Peyer's patch (tissue), 4 donors: ENCODE results near the gene DSN1. TPM values are rescaled to one million over a fixed set of nuclear protein-coding genes. Genes with fewer than 3 reads are reported as not detected.

Experiments
- DNase-seq, 3 donors: peaks; one replicate each; pipeline ENCODE4 v3.0.0-alpha.2; 2017 to 2019
- H3K27ac ChIP-seq, 4 donors: fragments of 200-600 bp; sonication (generic); one replicate each; pipeline ENCODE4 v1.5.1; 2016 to 2019
- H3K27me3 ChIP-seq, 2 donors: fragments of 200-600 bp; sonication (generic); one replicate each; pipeline ENCODE4 v1.5.1; 2019
- H3K36me3 ChIP-seq, 3 donors: fragments of 200-600 bp; sonication (generic); one replicate each; pipeline ENCODE4 v1.5.1; 2016 to 2019
- H3K4me1 ChIP-seq, 4 donors: fragments of 200-600 bp; sonication (generic); one replicate each; pipeline ENCODE4 v1.5.1; 2016 to 2019
- H3K4me3 ChIP-seq, 4 donors: fragments of 200-600 bp; sonication (generic); 1 replicate in 3 of 4; 2 replicates in 1 of 4; pipeline ENCODE4 v1.5.1; 2016 to 2019; ENCODE audit warnings: mild to moderate bottlenecking in 1 of 4
- H3K9me3 ChIP-seq, 4 donors: fragments of 200-600 bp; sonication (generic); one replicate each; pipeline ENCODE4 v1.5.1; 2016 to 2019; ENCODE audit warnings: mild to moderate bottlenecking in 1 of 4
- POLR2A ChIP-seq, 2 donors: fragments of 450-650 bp; IDR thresholded peaks; one replicate each; pipeline ENCODE4 v1.5.1; 2017; ENCODE audit warnings: antibody characterized with exemption in 2 of 2, mild to moderate bottlenecking in 2 of 2, moderate library complexity in 2 of 2
- total RNA-seq, 4 donors: library from RNA; depleted of rRNA; stranded (reverse); fragments of >200 nt; gene quantifications; one replicate each; pipeline ENCODE4 v1.1.0, GENCODE V29; 2016
- TF ChIP-seq, protein P1 (sequence below), 6 experiments: fragments of 450-650 bp in 4 of 6; fragments of 200-600 bp in 2 of 6; sonication (generic) in 1 of 6; IDR thresholded peaks; one replicate each; pipeline ENCODE4 v1.5.1; 2017 to 2019; ENCODE audit warnings: antibody characterized with exemption in 6 of 6, mild to moderate bottlenecking in 3 of 6, moderate library complexity in 1 of 6

The DSN1 gene
- total RNA-seq, 4 donors from 2014 or later: 7.5 to 26.4 (median 13.3) TPM

DNA sequence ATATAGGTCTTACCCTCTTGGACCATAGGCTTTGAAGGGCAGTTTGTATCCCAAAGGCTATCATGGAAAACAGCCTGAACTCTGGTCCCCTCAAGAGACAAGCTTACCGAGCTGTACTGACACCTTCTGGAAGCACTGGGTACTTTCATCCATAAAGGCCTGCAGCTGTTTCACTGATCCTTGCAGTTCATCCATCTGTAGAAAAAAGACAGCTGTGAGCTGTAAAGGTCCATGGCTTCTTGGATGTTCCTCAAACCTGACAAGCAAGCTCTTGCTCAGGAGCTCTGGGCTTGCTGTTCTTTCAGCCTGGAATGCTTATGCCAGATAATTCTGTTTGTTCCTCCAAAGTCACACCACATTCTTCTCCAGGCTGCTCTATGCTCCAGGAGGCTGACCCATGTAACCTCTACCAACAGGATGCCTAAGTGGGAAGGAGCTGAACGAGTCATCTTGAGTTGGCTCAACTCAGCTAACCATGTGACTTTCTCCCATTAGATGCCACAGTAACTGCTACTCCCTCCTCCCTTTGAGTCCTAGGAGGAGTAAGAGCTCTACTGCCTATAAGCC lies 18.8 kb downstream of the DSN1 start:
- peaks cover 0 to 34% (median 0%) of the 10 kb centered on the region in 3 donors for H3K36me3 ChIP-seq

DNA sequence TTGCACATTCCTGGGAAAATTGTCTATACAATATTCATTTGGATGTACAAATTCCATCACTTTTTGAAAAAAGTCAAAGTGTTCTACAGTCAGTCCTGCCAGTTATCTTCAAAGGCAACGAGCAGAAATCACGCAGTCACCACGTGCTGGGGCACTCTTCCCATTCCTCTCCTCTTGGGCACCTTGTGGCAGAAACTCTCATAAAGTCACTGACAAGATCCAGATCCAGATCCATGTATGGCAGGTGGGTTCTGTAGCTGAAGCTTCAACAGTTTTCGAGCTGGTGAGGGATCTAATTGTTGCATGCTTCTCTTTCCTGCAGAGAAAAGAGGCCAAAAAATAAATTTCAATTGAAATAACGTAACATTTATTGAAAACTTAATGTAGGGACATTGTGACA lies 21.0 kb downstream of the DSN1 start:
- H3K27me3 ChIP-seq: no peaks in the 10 kb centered on the region
- DNase-seq: no peak
- H3K4me3 ChIP-seq: no peak overlapping the region
- peaks cover 0 to 34% (median 0%) of the 10 kb centered on the region in 3 donors for H3K36me3 ChIP-seq
- H3K9me3 ChIP-seq: no peaks in the 10 kb centered on the region
- TF ChIP-seq POLR2A (IDR thresholded peaks at IDR 0.05): no peak
- TF ChIP-seq, protein P1, sequence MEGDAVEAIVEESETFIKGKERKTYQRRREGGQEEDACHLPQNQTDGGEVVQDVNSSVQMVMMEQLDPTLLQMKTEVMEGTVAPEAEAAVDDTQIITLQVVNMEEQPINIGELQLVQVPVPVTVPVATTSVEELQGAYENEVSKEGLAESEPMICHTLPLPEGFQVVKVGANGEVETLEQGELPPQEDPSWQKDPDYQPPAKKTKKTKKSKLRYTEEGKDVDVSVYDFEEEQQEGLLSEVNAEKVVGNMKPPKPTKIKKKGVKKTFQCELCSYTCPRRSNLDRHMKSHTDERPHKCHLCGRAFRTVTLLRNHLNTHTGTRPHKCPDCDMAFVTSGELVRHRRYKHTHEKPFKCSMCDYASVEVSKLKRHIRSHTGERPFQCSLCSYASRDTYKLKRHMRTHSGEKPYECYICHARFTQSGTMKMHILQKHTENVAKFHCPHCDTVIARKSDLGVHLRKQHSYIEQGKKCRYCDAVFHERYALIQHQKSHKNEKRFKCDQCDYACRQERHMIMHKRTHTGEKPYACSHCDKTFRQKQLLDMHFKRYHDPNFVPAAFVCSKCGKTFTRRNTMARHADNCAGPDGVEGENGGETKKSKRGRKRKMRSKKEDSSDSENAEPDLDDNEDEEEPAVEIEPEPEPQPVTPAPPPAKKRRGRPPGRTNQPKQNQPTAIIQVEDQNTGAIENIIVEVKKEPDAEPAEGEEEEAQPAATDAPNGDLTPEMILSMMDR (IDR thresholded peaks at IDR 0.05): no peak
- peaks cover 0 to 7% (median 2%) of the 10 kb centered on the region in 4 donors for H3K4me1 ChIP-seq
- no peak overlapping the region for H3K27ac ChIP-seq

More for the DNA sequence above, 18.8 kb downstream of the DSN1 start:
- TF ChIP-seq, protein P1 (IDR thresholded peaks at IDR 0.05): peak; percentile 55 to 88 (median 79)
- no peak for TF ChIP-seq POLR2A (IDR thresholded peaks at IDR 0.05)
- H3K4me1 ChIP-seq: peaks cover 0 to 7% (median 2%) of the 10 kb centered on the region in 4 donors
- H3K27ac ChIP-seq: no peak overlapping the region
- no peaks in the 10 kb centered on the region for H3K9me3 ChIP-seq
- peak in 2 of 3 donors; percentile 41 to 76 for DNase-seq
- no peak overlapping the region for H3K4me3 ChIP-seq
- H3K27me3 ChIP-seq: no peaks in the 10 kb centered on the region

DNA sequence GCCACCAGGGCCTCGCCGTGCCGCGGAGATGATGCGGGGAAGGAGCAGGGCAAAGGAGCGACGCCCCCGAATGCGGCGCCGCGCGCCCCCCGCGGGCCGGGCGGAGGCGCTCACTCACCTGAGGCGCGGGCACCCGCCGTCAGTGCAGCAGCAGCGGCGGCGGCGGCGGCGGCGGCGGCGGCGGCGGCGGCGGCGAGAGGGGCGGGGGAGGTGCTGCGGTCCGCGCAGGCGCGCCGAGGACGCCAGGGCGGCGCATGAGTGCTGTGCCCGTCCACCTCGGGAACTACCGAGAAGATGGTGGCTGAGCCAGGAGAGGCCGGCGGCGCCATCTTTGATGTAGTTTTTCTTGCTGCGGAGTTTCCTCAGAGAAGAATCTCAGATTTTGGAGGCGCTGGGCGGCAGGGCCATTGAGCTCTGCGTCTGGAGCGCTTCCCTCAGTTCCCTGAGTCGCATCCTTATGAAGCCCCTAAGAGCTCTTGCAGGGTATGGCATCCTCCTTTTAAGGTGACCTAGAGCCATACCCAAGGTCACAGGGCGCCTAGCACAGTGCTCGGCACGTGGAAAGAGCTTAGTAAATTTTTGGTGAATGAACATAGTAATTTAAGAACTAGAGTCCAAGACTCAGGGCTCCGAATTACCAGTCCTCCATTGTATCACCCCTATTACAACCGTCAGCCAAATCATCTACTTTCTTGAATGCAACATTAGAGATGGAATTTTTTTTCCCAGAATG lies 27.5 kb downstream of the DSN1 start, which contains the start of gene NDRG3:
TSS of gene NDRG3 (minus strand) at position 164 of the 733 bp plus-strand sequence. CDS start 24,355 bp downstream, outside the sequence.
- Histone ChIP-seq H3K4me1 (peaks cover 0 to 7% (median 3%) of the 10 kb centered on the region in 4 donors), H3K36me3 (no peaks in the 10 kb centered on the region), H3K27me3 (no peaks in the 10 kb centered on the region), H3K4me3 (peak within 1 kb of the TSS; percentile 79 to 93 (median 88)), H3K9me3 (no peaks in the 10 kb centered on the region), H3K27ac (peak within 1 kb of the TSS; percentile 33 to 83 (median 73))
- peak; percentile 90 to 98 (median 93) for DNase-seq
- TF ChIP-seq POLR2A (IDR thresholded peaks at IDR 0.05): peak in 1 of 2 donors; percentile 27
- TF ChIP-seq, protein P1 (IDR thresholded peaks at IDR 0.05): peak in 3 of 6 experiments; percentile 26 to 40 (median 39)

DNA sequence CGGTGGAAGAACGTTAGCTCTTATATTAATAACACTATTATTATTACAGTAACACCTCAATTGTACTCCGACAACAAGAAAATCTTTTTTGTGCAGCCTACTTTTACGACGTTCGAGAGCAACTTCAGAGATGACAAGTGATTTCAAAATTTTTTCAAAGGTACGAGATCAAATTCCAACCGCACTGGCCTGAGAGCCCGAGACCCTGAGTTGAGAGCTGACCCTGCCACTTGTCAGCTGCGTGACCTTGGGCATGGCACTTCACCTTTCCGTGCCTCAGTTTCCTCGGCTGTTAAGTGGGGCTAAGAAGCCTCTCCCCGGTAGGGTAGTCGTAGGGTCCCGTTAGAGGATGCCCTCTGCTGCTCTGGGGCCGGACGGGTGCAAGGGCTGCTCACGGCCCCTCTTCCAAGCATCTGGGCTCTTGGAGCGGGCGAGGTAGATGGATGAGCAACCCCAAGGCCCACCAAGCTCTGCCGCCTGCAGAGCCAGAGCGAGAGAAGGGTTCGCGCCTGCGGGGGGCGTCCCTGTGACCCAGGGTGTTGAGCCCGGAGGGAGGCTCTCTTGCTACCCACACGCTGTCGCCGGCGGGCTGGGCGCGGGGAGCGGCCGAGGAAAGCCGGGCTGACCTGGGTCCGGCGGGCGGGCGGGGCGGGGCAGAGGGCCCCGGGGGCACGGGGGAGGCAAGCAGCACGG lies 28.2 kb downstream of the DSN1 start:
- Histone ChIP-seq H3K27me3 (no peaks in the 10 kb centered on the region), H3K27ac (peak overlapping the region; percentile 33 to 83 (median 73)), H3K9me3 (no peaks in the 10 kb centered on the region), H3K4me3 (peak overlapping the region; percentile 79 to 93 (median 88)), H3K4me1 (peaks cover 0 to 7% (median 3%) of the 10 kb centered on the region in 4 donors), H3K36me3 (no peaks in the 10 kb centered on the region)
- DNase-seq: peak in 1 of 3 donors; percentile 38
- no peak for TF ChIP-seq POLR2A (IDR thresholded peaks at IDR 0.05)
- TF ChIP-seq, protein P1 (IDR thresholded peaks at IDR 0.05): peak in 1 of 6 experiments; percentile 12

DNA sequence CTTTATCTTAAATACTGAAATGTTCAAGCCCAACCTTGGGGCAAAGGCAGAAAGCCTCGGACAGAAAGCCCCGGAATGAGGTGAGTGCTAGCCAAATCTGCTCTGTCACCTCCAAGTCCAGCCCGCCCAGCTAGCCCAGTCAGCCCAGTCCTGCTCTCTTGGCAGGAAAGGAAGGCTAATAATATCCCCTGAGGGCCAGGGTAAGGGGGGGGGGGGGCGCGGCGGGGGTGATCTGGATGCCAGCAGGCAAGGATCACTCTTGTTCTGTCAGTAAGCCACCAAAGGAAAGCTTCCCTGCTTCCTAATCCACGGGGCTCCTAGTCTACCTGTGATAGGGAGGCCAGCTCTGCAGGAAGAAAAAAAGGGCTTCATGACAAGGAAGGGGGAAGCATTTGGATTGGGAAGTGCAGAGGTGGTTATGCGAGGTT lies 28.8 kb downstream of the DSN1 start:
- TF ChIP-seq, protein P1 (IDR thresholded peaks at IDR 0.05): no peak
- TF ChIP-seq POLR2A (IDR thresholded peaks at IDR 0.05): no peak
- Histone ChIP-seq H3K9me3 (no peaks in the 10 kb centered on the region), H3K4me1 (peaks cover 0 to 7% (median 3%) of the 10 kb centered on the region in 4 donors), H3K4me3 (peak overlapping the region in 3 of 4 donors; percentile 87 to 93 (median 88)), H3K27me3 (no peaks in the 10 kb centered on the region), H3K36me3 (no peaks in the 10 kb centered on the region), H3K27ac (no peak overlapping the region)
- DNase-seq: no peak
